Muscle of arm (tissue), 12 donors: Measurements from ENCODE around the gene APP. TPM values are rescaled to one million over a fixed set of nuclear protein-coding genes. Genes with fewer than 3 reads are reported as not detected.

ENCODE experiments used
- DNase-seq: peaks from one replicate; pipeline ENCODE4 v3.0.0-alpha.2; 2013
- polyA plus RNA-seq, 12 donors: library from polyadenylated mRNA; unstranded; fragments of 120-200 nt; gene quantifications; one replicate each; pipeline ENCODE4 v1.2.1, GENCODE V29; 2013; ENCODE audit not compliant: insufficient read length in 12 of 12

Gene APP
- polyA plus RNA-seq, 12 donors = 231 to 471 (median 275) TPM; not detected in 1

DNA sequence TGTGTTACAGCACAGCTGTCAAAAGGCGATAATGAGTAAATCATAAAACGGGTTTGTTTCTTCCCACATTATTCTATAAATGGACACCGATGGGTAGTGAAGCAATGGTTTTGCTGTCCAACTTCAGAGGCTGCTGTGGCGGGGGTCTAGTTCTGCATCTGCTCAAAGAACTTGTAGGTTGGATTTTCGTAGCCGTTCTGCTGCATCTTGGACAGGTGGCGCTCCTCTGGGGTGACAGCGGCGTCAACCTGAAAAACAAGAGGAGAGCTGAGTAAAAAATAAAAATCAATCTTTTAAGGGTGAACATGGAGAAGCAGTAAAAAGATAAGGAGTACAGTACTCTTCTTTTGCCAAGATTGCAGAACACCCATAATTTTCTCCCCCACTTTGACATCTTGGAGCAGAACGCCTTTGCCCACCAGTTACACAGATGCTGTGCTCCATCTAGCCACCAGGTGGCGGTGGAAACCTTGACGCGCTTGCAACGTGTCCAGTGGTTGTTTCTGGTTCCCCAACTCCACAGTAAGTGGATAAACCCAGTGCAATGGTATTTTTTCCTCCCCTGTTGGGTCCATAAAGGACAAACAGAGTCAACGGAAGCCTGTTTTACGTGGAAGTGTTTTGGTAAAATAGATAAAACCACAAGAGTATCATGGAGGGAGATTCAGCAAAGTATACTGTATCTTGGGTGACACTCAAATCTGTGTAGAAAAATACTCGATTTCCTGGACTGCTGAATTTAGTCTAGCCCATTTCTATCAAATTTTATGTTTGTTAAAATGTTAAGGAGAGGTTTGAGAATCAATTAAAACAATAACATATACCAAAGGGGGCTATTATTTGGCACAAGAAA is 288.8 kb downstream of the APP start:
- peak; percentile 55 for DNase-seq

DNA sequence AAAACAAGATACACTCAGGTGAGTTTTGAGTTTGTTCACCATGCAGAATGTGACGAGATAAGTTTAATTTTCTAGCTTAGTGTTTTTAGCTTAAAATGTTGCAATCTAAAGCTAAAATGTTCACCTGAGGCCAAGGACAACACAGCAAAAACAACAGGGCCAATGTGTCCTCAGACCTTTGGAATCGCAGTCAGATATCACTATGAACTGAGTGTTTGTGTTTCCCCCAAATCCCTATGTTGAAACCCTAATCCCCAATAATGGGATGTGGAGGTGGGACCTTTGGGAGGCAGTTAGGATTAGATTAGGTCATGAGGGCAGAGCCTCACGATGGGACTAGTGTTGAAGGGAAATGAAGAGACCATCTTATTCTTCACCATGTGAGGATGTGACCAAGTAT is 291.4 kb downstream of the APP start:
- no peak for DNase-seq

DNA sequence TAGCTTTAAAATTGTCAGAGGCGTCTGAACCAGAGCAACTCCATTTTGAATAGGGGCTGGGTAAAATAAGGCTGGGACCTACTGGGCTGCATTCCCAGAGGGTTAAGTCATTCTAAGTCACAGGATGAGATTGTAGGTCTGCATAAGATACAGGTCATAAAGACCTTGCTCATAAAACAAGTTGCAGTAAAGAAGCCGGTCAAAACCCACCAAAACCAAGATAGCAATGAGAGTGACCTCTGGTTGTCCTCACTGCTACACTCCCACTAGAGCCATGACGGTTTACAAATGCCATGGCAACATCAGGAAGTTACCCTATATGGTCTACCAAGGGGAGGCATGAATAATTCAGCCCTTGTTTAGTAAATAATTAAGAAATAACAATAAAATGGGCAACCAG is 292.2 kb downstream of the APP start:
- DNase-seq = no peak

DNA sequence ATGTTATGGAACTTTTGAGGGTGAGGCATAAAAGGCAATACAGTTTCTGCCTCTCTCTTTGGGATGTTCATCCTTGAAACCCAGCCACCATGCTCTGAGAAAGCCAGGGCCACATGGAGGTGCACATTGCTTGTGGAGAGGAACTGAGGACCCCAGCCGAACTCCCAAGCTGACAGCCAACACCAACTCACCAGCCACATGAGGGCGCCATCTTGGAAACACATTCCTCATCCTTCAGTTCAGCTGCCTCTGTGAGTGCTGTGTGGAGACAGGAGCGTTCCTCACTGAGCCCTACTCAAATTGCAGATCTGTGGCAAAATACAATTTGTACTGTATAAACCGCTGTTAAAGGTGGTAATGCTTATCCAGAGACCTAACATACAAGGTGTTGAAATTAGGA is 298.3 kb downstream of the APP start:
- no peak for DNase-seq

DNA sequence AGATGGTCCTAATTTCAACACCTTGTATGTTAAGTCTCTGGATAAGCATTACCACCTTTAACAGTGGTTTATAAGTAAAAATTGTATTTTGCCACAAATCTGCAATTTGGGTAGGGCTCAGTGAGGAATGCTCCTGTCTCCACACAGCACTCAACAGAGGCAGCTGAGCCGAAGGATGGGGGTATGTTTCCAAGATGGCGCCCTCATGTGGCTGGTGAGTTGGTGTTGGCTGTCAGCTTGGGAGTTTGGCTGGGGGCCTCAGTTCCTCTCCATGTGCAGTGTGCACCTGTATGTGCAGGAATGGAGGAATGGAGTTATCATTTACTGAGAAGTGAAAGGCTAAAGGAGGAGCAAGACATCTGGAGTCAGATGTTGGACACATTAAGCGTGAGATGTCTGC is 299.0 kb downstream of the APP start:
- no peak for DNase-seq

DNA sequence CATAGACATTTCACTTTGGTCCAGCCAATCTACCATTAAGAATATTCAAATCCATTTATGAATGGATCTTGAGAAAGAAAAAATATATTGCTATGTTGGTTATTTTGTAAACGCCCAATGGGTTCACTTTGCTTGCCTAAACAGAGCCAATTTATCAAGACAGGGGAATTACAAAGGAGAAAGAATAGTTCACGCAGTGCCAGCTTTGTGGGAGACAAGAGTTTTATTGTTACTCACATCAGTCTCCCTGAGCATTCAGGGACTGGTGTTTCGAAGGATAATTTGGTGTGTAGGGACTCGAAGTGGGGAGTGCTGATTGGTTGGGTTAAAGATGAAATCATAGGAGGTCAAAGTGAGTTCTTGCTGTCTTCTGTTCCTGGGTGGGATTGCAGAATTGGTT is 300.5 kb downstream of the APP start:
- no peak for DNase-seq

DNA sequence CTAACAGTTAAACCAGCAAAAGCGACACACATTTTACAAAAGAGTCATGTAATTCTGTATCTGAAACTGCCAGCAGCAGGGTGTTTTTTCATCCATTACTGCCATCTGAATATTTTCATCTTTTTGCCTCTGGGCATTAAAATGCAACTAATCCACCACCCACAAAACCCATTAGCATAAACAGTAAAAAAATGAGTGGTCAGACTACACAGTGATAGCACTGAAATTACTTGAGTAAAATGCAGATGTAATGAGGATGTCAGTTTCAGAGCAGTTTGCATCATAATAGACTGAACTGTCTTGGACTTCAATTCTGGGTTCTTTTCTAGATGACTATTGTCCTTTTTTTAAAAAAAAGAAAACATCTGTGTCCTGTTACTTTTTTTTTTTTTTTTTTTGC is 303.5 kb downstream of the APP start:
- no peak for DNase-seq

DNA sequence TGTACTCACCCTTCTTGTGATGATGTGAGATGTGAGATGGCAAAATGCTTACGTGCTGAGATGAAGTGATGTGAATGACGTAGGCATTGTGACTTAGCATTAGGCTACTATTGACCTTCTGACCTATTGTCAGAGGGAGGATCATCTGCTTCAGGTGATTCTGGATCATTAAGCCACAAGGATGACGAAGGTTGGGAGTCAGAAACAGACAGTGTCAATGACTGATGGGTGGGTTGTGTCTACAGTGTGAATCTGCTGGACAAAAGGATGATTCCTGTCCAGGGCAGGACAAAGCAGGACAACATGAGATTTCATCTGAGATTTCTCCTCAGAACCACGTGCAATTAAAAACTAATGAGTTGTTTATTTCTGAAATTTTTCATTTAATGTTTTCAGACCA is 306.8 kb downstream of the APP start:
- no peak for DNase-seq

DNA sequence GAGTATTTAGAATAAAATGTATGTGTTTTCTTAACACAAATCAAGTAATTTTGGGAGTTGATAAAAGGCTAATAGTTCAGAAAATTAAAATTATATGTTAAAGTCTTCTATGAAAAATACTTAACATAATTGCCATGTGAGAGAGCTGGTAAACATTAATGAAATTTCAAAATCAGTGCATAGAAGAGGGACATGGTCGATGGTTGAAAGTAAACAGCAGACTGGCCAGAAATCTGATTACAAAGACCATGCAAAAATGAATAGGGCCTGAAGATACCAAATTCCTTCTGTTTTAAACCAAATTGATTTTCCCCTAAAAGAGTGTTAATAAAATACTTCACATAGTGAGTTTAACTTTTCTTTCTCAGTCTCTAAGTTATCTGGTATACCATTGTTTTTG is 307.5 kb downstream of the APP start:
- DNase-seq = no peak

DNA sequence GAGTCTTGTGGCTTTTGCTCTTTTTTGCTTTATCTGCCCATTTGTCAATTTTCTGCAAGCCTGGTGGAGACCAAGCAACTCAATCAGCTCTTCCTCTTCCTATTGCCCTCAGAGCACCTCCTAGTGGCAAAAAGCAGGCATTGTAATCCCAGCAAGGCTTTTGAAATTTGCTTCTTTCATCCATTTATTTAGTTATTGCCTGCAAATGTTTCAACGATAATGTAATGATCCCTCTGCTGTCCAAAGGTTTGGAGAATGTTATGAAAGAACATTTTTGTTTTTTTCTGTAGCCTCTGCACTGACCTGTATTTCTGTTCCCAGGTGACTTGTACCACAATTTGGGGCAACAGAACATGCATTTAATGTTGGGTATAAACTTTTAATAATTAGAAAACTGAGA is 308.0 kb downstream of the APP start:
- DNase-seq = no peak

DNA sequence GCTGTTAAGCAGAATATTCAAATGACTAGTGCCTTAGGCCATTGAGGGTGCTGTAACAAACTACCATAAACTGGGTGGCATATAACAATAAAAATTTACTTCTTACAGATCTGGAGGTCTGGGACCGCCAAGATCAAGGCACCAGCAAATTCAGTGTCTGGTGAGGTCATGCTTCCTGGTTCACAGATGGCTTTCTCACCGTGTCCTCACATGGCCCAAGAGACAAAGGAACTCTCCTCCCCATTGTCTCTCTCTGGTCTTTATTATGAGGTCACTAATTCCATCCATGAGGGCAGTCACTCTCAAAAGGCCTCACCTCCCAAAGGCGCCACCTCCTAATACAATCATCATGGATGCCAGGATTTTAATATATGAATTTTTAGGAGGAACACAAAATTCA is 308.5 kb downstream of the APP start:
- DNase-seq = no peak

DNA sequence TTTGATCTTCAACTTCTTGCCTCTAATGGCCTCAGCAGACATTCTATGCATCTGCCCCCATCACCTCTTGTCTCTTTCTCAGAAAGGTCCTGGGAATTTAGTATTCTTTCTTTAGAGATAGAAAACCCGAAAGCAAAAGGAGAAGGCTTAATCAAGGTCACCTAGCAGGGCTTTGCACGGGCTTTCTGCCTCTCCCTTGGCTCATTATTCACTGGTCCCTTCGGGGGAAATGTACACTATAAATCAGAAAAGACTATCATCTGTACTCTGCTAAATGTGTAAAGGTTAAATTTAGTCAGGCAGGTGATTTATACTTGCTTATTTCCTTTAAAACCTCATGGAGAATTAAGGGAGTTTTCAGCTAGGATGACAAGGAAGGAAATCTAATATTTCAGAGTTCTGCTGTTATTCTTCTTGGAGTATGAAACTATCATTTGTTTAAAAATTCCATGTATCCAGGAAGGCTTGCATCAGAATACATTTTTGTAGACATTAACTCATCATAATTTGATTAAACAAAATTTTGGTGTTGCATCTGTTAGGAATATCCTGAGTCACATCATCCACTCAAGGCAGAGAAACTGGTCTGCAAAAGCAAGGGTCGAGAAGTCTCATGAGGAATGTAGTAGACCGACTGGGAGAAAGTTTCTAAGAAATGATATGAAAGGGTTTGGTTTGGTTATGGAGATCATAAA is 311.2 kb downstream of the APP start:
- DNase-seq = no peak

DNA sequence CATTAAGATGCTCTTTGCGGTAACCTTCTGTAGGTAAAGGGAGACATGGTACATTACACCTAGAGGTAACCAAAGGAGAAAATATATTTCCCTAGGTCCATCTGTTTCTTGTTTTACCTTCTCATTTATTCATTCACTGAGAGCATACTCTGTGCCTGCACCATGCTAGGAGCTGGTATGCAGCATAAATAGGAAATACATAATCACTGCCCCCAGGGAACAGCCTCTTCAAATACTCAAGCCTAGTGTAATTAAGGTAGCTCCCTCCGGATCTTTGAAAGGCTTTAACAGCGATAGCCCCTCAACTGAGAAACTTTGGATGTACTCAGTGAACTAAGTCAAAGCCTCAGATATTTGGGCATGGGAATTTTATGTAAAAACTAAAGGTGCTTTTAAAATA is 312.2 kb downstream of the APP start:
- DNase-seq = no peak

DNA sequence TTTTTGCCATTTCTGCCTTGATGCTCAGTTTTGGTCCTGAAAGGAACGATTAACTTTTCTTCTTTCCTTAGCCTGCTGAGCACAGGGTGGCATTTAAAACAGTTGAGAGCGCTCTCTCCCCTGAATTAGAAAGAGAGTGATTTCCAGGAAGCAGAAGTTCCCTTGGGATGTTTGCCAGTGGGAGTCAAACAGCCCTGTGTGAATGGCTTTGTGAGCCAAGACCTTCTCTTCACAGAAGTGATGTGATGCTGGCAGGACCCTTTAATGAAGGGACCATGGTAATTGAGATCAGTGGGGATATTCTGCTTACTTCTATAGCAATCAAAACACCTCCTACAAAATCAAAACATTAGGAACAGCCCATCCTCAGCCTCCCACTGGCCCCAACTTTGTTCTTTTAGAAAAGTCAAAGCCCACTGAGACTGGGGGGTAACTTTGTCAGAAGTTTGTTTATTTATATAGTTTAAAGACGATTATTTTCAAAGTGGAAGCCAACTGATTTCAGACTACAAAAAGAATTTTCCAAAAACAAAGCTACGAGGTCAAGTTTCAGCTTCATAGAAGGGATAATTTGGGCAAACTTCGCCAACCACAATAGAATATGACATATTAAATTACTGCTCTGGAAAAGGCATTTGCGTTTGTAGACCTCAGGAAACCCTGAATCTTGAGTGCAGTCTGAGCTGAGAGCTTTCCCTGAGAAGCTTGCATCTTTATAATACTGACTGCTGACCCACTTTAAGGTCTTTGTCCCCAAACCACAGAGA is 313.1 kb downstream of the APP start:
- DNase-seq = no peak

DNA sequence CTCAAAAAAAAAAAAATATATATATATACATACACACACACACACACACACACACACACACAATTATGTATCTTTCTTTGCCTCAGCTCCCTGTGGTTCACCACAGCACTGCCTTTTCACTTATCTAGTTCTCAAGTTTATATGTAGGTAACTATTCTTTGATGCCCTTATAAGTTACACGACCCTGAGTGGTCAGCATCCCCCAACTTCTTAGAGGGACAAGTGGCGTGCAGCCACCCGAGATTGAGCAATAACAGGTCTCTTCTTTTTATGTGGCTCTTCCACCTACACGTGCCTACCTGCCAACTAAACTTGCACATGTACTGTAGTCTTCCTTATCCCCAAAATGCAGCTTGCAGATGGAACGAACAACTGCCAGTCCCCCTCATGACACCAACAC is 315.0 kb downstream of the APP start:
- DNase-seq = no peak

DNA sequence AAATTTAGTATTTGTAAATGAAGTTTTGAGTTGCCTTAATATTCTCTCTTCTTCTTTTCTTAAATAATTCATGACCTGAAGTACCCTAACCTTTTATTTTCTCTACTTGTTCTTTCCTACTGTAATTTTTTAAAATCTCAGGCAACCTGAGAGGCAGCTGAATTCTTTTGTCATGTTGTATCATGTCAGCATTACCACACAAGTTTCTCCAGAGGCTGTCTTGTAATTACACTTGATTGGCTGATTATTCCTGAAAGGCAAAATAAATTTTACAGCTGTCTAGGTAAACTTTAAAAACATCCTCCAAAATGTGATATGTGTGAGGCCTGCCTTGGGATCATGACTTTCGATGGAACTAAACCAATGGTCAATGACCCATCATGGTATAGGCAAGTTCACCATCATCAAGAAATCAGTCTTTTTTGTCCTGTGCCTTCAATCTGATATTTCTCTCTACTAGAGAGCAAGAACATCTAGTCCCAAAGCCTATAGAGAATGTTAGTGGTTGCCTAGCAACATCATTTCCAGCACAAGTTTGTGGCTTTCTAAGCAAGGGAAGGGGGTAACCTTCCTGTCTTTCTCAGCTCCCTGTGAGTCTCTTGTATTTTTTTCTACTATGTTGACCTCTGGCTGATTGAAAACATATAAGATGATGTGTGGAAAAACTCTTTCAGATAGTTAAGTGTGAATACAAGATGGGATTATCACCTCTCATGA is 320.3 kb downstream of the APP start:
- no peak for DNase-seq

DNA sequence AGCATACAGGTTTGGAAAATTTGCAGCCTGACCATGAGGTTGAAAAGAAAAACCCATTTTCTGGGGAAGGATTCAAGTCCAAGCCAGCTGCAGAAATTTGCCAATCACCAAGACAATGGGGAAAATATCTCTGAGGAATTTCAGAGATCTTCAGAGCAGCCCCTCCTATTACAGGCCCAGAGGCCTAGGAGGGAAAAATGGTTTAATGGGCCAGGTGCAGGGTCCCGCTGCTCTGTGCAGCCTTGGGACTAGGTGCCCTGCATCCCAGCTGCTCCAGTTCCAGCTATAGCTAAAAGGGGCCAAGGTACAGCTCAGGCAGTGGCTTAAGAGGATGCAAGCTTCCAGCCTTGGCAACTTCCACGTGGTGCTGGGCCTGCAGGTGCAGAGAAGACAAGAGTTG is 322.3 kb downstream of the APP start:
- no peak for DNase-seq

DNA sequence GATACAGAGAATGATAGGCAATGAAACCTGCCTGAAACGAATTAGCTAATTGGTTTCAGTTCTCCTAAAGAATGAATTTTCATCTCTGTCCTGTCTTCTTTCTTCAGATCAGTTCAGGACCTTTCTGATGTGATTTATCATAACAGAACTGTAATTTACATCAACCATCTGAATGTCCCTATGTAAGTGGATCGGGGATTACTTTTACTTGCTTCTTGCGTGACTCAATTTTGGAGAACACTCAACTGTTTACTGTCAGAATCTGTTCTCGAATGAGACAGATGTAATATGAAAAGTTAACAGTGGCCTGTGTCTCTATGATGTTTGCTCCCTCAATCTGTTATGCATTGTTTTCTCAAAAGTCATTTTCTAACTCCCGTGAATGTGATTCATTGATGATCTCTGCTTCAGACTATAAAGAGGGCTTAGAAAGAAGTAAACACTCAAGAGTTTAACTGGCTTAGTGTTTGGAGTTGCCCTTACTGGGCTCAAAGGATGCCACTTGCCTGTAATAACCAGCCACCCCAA is 324.8 kb downstream of the APP start:
- no peak for DNase-seq

DNA sequence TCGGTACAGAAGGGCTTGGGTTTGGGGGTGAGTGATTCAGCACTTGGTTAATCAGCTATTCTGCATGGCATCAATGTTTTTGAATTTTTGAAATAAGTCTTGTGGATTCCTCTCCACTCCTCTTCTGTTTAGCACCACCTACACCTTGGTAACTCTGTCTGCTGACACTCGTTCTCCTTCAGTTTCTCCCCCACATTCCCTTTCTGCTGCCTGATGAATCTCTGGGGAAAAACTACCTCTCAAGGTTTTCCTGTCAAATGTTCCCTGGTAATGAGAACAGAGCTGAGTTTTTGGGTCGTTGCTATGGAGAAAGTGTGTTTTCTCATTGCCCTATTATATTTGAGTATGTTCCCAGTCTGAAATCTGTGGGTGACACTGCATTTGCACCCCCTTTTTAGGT is 327.6 kb downstream of the APP start:
- DNase-seq = no peak

DNA sequence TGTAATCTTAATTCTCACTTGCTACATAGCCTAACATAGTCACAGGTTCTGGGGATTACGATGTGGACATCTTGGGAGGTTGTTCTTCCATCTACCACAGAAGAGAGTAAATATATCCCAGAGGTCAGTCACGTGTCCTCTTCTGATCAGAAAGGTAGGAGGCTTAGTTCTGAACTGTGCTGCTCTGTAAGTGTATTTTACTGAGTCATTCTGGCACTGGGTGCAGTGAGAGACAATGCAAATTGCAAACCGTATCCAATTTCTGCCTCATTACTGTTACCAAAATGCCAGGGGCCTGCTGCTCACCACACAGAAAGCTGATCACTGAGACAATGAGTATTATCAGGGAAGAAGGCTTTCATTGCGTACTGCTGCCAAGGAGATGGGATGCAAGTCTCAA is 331.8 kb downstream of the APP start:
- DNase-seq = no peak

DNA sequence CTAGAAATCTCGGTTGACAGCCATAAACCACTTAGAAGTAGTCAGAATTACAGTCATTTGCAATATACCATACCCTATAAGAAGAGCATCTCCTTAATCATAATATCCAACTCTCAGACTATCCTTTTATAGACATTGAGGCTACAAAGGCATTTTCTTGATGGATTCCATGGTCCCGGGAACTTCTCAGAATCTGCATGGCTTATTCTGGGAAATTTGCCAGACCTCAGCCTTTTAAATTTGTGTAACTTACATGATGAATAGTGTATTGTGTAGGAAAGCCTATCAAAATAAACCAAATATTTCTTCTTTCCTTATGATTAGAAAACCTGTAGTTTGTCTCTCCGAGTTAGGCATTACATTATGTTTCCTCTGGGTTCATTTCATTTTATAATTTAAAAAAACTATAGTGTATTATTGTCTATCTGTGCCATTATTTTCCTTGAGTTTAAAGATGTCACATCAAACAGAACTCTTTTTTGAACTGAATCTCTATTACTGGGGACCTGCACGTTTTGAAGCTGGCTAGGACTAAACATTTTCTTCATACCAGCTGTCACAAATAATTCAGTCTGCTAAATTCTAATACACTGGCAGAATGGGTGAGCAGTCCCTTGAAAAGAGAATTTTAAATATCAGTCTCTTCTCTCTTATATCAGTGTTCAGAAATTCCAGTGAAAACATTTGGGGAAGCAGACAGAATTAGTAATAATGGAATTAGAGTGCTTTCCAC is 332.9 kb downstream of the APP start:
- no peak for DNase-seq
